GM12864 (cell line): Measurements from ENCODE around the gene PHACTR1.

ENCODE experiments used
- DNase-seq: peaks from one replicate; pipeline ENCODE4 v3.0.0-alpha.2; 2011; ENCODE audit warnings: low read depth
- H3K4me3 ChIP-seq: 2 replicates; pipeline ENCODE4 v1.5.1; 2011; ENCODE audit warnings: mild to moderate bottlenecking, low read depth, low read length, control low read depth
- TF ChIP-seq, protein P1 (sequence below): IDR thresholded peaks from 2 replicates; pipeline ENCODE4 v1.5.1; 2011; ENCODE audit warnings: low read depth, mild to moderate bottlenecking, moderate library complexity, low read length, control low read depth, inconsistent platforms; ENCODE audit errors: missing control alignments

The PHACTR1 gene

DNA sequence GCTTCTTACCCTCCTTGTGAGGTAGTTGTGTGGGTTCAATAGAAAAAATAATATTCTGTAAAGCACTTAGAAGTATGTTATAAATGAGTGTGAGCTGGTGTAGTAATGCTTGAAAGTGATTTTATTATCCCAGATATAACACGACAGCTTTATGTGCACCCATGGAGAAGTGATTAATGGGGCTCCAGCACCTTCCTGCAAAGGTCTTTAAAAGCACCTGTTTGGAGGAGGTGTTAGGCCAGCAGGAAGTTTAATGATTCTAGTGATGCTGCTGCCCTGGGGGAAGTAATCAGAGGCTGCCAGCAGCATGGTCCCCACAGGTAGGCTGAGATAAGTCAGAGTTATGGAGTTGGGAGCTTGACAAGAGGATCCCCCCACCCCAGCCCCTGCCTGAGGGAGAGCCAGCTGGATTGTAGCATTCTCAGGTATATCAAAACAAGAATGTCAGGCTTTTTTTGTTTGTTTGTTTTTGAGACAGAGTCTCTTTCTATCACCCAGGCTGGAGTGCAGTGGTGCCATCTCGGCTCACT lies 166.3 kb downstream of the PHACTR1 start:
- no peak for DNase-seq
- TF ChIP-seq, protein P1, sequence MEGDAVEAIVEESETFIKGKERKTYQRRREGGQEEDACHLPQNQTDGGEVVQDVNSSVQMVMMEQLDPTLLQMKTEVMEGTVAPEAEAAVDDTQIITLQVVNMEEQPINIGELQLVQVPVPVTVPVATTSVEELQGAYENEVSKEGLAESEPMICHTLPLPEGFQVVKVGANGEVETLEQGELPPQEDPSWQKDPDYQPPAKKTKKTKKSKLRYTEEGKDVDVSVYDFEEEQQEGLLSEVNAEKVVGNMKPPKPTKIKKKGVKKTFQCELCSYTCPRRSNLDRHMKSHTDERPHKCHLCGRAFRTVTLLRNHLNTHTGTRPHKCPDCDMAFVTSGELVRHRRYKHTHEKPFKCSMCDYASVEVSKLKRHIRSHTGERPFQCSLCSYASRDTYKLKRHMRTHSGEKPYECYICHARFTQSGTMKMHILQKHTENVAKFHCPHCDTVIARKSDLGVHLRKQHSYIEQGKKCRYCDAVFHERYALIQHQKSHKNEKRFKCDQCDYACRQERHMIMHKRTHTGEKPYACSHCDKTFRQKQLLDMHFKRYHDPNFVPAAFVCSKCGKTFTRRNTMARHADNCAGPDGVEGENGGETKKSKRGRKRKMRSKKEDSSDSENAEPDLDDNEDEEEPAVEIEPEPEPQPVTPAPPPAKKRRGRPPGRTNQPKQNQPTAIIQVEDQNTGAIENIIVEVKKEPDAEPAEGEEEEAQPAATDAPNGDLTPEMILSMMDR: no peak
- no peak overlapping the region for H3K4me3 ChIP-seq

DNA sequence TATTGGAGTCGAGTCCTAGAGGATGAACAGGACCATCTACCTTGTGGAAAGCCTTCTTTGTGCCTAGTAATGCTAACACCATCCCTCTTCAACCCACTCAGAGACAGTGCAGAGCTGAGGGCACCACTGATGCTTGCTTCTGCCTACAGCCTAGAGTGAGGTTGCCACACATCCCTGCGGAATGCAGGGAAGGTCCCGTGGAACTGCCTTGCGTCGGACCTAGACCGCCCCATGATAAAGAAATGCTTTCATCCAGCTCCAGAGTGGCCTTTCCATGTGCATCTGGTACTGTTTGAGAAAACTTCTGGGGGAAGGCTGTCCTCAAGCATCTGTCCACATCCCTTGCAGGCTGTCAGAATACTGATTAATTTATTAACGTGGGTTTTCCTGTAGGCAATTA lies 168.4 kb downstream of the PHACTR1 start:
- TF ChIP-seq, protein P1: no peak
- DNase-seq: no peak

DNA sequence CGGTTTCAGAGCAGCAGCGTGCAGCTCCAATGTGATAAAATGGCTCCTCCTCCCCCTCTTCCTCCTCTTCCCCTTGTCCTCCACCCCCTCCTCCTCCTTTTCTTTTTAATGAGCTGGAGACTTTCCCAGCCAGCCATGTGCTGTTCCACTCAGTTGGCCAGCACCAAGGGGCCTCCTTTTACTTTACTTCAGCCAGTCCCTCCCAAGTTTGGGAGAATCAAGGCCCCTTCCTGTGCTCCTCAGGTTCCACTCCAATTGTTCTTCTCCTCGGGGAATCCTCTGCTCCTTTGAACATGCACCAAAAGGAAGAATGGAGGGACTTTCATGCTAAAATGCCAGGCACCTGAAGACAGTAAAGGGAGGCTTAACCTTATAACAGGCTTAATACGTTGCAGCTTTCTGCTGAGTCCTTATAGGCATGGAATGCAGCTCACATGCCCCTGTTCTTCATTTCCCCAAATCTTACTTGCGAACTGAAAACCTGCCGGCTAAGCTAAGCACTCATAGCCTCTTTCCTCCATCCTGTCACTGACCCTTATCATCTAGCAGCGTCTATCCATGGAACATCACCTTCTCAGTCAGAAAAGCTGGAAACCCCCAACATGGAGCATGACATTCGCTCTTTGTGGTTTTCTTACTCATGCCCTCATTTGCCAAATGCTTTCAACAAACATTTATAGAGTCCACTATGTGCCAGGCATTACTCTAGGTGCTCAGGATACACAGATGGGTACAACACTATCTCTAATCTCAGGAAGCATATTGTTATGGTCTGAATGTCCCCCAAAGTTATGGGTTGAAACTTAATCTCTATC lies 170.6 kb downstream of the PHACTR1 start:
- TF ChIP-seq, protein P1: no peak
- H3K4me3 ChIP-seq: no peak overlapping the region
- no peak for DNase-seq

More for the DNA sequence above, 168.4 kb downstream of the PHACTR1 start:
- H3K4me3 ChIP-seq: no peak overlapping the region

DNA sequence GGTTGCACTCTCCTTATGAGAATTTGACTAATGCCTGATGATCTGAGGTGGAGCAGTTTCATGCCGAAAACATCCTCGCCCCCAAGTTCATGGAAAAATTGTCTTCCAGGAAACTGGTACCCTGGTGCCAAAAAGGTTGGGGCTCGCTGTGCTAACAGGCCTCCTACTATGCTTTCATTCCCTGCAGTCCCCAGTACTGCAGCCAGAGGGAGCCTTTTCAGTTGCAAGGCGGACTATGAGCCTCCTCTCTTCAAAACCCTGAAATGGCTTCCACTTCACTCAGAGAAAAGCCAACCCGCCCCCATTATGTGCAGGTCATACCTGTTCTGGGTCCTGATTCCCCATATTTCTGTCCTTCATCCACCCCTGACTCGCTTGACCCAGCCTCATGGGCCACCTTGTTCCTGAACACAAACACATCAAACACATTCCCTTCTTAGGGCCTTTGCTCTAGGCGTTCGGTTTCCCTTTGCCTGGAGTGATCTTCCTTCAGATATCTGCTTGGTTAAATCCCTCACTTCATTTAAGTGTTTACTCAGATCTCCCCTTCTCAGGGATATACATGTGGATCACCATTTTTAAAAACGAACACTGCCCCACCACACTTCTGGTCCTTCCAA lies 173.7 kb downstream of the PHACTR1 start:
- no peak for DNase-seq
- TF ChIP-seq, protein P1: peak; percentile 76
- no peak overlapping the region for H3K4me3 ChIP-seq

DNA sequence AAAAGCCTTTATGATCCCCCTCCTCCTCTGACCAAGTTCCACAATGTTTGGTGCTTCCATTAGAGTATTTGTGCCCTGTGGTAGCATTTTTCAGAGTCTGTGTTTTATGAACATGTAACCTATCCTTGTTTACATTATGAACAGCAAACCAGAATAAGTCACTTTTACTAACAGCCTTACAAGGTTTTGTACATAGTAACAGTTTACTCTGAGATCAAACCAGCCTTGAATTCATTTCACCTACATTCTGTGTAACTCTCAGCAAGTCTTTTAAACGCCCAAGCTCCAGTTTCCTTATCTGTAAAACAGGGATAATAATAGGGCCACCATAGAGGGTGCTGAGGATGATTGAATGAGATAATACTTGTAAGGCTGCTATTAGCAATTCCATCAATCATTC lies 175.0 kb downstream of the PHACTR1 start:
- TF ChIP-seq, protein P1: no peak
- DNase-seq: no peak
- no peak overlapping the region for H3K4me3 ChIP-seq

DNA sequence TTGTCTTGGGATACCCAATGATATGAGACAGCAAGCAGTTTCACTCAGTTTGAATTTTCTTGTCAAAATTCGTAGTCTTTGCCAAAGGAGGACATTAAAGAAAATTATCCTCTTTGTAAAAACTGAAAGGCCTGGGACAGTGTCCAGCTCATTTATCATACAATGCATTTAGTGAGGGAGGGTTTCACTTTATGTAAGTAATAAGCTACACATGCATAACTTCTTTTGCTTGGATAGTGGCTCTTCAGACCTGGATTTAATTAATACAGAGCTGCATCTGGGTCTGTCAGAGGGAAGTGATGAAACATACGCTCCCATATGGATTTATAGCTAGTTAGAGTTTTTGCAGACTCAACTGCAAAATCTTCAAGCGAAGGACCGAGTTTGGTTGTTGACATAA lies 175.6 kb downstream of the PHACTR1 start:
- TF ChIP-seq, protein P1: no peak

More for the DNA sequence above, 175.6 kb downstream of the PHACTR1 start:
- no peak for DNase-seq
- no peak overlapping the region for H3K4me3 ChIP-seq
